Vagina (tissue), 2 donors: Measurements from ENCODE around the gene BAZ1B. TPM values are rescaled to one million over a fixed set of nuclear protein-coding genes. Genes with fewer than 3 reads are reported as not detected.

Source experiments
- DNase-seq, 2 donors: peaks; one replicate each; pipeline ENCODE4 v3.0.0-alpha.2; 2017; ENCODE audit errors: extremely low spot score in 2 of 2
- H3K27ac ChIP-seq: fragments of 200-600 bp; sonication (generic); one replicate; pipeline ENCODE4 v1.5.1; 2019
- H3K27me3 ChIP-seq: fragments of 200-600 bp; sonication (generic); one replicate; pipeline ENCODE4 v1.5.1; 2019
- H3K36me3 ChIP-seq, 2 donors: fragments of 200-600 bp; sonication (generic); one replicate each; pipeline ENCODE4 v1.5.1; 2017 to 2019
- H3K4me1 ChIP-seq: fragments of 200-600 bp; sonication (generic); one replicate; pipeline ENCODE4 v1.5.1; 2019
- H3K4me3 ChIP-seq, 2 donors: fragments of 200-600 bp; sonication (generic); 1 replicate in 1 of 2; 2 replicates in 1 of 2; pipeline ENCODE4 v1.5.1; 2016 to 2019
- H3K9me3 ChIP-seq: fragments of 200-600 bp; sonication (generic); one replicate; pipeline ENCODE4 v1.5.1; 2019
- POLR2A ChIP-seq, 2 donors: fragments of 450-650 bp; IDR thresholded peaks; one replicate each; pipeline ENCODE4 v1.6.1; 2017; ENCODE audit warnings: antibody characterized with exemption in 2 of 2, mild to moderate bottlenecking in 2 of 2, moderate library complexity in 2 of 2
- POLR2AphosphoS5 ChIP-seq, 2 donors: sonication (generic); formaldehyde crosslinking; IDR thresholded peaks; one replicate each; pipeline ENCODE4 v1.9.0; 2017; ENCODE audit warnings: antibody characterized with exemption in 2 of 2, mild to moderate bottlenecking in 2 of 2, low read depth in 1 of 2; ENCODE audit not compliant: insufficient read depth in 1 of 2
- intact Hi-C: fragments of 100-400 bp; cut with DNase I; formaldehyde crosslinking; loops from one replicate; pipeline ENCODE4 v1.15.1; 2023
- total RNA-seq: library from RNA; depleted of rRNA; stranded (reverse); fragments of >200 nt; gene quantifications from one replicate; pipeline ENCODE4 v1.2.3, GENCODE V29; 2016
- TF ChIP-seq, protein P1 (sequence below), 3 experiments: fragments of 450-650 bp in 2 of 3; fragments of 200-600 bp in 1 of 3; sonication (generic) in 1 of 3; IDR thresholded peaks; one replicate each; pipeline ENCODE4 v1.5.1; 2017 to 2019; ENCODE audit warnings: antibody characterized with exemption in 3 of 3, mild to moderate bottlenecking in 2 of 3, moderate library complexity in 2 of 3

Gene BAZ1B
- total RNA-seq, 1 donor from 2014 or later: 45.4 TPM

DNA sequence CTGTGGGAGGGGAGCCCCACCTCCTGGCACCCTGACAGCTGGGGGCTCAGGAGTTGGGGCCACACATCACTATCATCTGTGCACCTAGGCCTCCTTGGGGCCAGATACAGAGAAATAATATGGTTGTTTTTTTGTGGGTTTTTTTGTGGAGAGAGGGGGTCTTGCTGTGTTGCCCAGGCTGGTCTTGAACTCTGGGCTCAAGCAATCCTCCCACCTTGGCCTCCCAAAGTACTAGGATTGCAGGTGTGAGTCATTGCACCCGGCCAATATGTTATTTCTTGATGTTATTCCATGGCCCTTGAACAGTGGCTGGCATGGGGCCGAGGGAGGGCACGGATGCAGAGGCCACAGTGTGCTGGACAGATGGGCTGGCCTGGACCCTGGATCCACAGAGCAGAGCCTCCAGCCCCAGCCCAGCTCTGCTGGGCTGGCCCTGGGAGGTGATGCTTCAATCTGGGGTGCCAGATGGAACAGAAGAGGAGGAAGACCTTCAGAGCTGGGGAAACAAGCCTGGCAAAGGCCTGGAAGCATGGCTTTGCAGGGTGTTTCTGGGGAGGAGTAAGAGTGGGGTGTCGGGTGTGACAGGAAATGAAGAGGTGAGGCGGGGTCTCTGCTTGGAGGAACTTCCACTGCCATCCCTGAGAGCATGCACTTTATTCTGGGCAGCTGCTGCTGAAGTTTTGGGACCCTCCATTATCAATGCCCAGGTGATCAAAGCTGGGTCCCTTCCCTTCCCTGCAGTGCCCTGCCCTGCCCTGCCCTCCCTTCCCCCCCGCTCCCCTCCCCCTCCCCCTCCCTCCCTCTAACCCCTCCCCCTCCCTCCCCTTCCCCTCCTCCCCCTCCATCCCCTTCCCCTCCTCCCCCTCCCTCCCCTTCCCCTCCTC lies 92.2 kb downstream of the BAZ1B start:
- Histone ChIP-seq H3K27me3 (no peaks in the 10 kb centered on the region), H3K9me3 (no peaks in the 10 kb centered on the region), H3K36me3 (no peaks in the 10 kb centered on the region), H3K27ac (no peak overlapping the region), H3K4me1 (no peaks in the 10 kb centered on the region), H3K4me3 (no peak overlapping the region)
- DNase-seq: no peak
- intact Hi-C loops: no loop called here
- TF ChIP-seq, protein P1, sequence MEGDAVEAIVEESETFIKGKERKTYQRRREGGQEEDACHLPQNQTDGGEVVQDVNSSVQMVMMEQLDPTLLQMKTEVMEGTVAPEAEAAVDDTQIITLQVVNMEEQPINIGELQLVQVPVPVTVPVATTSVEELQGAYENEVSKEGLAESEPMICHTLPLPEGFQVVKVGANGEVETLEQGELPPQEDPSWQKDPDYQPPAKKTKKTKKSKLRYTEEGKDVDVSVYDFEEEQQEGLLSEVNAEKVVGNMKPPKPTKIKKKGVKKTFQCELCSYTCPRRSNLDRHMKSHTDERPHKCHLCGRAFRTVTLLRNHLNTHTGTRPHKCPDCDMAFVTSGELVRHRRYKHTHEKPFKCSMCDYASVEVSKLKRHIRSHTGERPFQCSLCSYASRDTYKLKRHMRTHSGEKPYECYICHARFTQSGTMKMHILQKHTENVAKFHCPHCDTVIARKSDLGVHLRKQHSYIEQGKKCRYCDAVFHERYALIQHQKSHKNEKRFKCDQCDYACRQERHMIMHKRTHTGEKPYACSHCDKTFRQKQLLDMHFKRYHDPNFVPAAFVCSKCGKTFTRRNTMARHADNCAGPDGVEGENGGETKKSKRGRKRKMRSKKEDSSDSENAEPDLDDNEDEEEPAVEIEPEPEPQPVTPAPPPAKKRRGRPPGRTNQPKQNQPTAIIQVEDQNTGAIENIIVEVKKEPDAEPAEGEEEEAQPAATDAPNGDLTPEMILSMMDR (IDR thresholded peaks at IDR 0.05): no peak
- TF ChIP-seq POLR2A (IDR thresholded peaks at IDR 0.05): no peak
- TF ChIP-seq POLR2AphosphoS5 (IDR thresholded peaks at IDR 0.05; ENCODE audit: insufficient read depth in 1 of 2, low read depth in 1 of 2): no peak

DNA sequence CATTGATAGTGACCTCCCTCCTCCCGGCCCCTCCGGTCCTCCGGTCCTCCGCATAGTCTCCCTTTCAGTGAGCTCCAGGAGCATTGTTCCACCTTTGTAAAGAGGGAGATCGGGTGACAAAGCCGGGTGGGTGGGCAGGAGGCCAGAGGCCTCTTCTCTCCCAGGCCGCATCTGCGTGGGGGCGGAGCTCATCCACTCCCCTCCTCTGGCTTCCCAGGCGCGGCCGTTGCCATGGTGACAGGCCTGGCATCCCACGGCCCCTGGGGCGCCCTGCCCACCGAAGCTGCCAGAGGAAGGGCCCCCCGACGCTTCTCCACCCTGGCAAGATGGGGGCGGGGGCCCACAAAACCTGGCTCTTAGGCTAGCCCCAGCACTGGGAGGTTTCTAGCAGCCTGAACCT lies 92.9 kb downstream of the BAZ1B start:
- intact Hi-C loops: no loop called here
- Histone ChIP-seq H3K36me3 (no peaks in the 10 kb centered on the region), H3K27me3 (no peaks in the 10 kb centered on the region), H3K27ac (no peak overlapping the region), H3K4me1 (peaks cover 5% of the 10 kb centered on the region), H3K9me3 (no peaks in the 10 kb centered on the region), H3K4me3 (no peak overlapping the region)
- TF ChIP-seq POLR2A (IDR thresholded peaks at IDR 0.05): no peak
- no peak for TF ChIP-seq POLR2AphosphoS5 (IDR thresholded peaks at IDR 0.05; ENCODE audit: insufficient read depth in 1 of 2, low read depth in 1 of 2)
- TF ChIP-seq, protein P1 (IDR thresholded peaks at IDR 0.05): no peak
- DNase-seq: no peak

DNA sequence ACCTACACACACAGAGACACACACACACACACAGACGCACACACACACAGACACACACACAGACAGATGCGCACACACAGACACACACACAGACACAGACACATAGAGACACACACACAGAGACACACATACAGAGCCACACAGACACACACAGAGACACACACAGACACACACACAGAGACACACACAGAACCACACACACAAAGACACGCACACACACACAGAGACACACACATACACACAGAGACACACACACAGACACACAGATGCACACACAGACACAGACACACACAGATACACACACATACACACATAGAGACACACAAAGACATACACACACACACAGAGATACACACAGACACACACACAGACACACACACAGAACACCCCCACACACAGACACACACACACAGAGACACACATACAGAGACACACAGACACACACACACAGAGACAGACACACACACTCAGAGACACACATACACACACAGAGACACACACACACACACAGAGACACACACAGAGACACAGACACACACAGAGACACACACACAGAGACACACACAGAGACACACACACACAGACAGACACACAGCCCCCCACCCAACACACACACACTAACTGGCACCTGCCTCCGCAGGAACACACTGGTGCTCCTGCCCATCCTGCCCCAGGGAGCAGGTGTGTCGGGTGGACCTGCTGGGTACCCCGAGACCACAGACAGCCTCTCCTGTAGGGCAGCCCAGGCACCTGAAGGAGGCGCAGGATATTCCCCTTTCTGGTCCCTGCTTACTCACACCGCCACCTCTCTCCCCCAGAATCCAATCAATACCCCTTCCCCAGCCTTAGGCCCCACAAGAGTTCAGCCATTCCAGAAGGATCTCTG lies 93.9 kb downstream of the BAZ1B start:
- TF ChIP-seq POLR2A (IDR thresholded peaks at IDR 0.05): no peak
- TF ChIP-seq, protein P1 (IDR thresholded peaks at IDR 0.05): no peak
- TF ChIP-seq POLR2AphosphoS5 (IDR thresholded peaks at IDR 0.05; ENCODE audit: insufficient read depth in 1 of 2, low read depth in 1 of 2): no peak
- Histone ChIP-seq H3K4me3 (no peak overlapping the region), H3K27ac (no peak overlapping the region), H3K9me3 (no peaks in the 10 kb centered on the region), H3K27me3 (no peaks in the 10 kb centered on the region), H3K4me1 (peaks cover 12% of the 10 kb centered on the region), H3K36me3 (no peaks in the 10 kb centered on the region)
- no peak for DNase-seq
- intact Hi-C loops: no loop called here

DNA sequence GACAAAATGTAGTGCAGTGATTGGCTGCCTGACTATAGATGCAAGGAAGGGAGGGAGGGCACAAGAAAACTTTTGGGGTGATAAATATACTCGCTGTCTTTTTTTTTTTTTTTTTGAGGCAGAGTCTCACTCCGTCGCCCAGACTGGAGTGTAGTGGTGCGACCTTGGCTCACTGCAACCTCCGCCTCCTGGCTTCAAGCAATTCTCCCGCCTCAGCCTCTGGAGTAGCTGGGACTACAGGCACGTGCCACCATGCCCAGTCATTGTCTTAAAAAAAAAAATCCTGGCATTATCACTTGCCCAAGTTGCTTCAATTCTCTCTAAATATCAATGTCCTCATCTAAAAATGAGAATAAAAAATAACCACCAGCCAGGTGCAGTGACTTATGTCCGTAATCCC lies 96.1 kb downstream of the BAZ1B start:
- Histone ChIP-seq H3K9me3 (no peaks in the 10 kb centered on the region), H3K4me3 (no peak overlapping the region), H3K4me1 (peaks cover 12% of the 10 kb centered on the region), H3K36me3 (no peaks in the 10 kb centered on the region), H3K27me3 (no peaks in the 10 kb centered on the region), H3K27ac (no peak overlapping the region)
- no peak for DNase-seq
- no peak for TF ChIP-seq POLR2AphosphoS5 (IDR thresholded peaks at IDR 0.05; ENCODE audit: insufficient read depth in 1 of 2, low read depth in 1 of 2)
- no peak for TF ChIP-seq POLR2A (IDR thresholded peaks at IDR 0.05)
- TF ChIP-seq, protein P1 (IDR thresholded peaks at IDR 0.05): no peak
- intact Hi-C loops: no loop called here
